K562 (cell line): ENCODE measurements around the gene CNOT2. TPM values are rescaled to one million over a fixed set of nuclear protein-coding genes. Genes with fewer than 3 reads are reported as not detected.
A peak's percentile ranks its signal among the peaks of the same experiment; 100 is the strongest.

Source experiments
- ATAC-seq: fragments of 200-7000 bp; cut with Tn5 transposase; 3 replicates; pipeline ENCODE4 v1.9.1; 2020; ENCODE audit warnings: moderate library complexity
- BruUV-seq: library from RNA; stranded (reverse); fragments of 400-500 nt; replicated peaks from 2 replicates; lab custom pipeline; 2021; lab: Mats Ljungman, UMichigan
- CTCF ChIA-PET: fragments of 300-600 bp; formaldehyde crosslinking; extraction: SDS; loops from one replicate; lab custom pipeline; 2021; ENCODE audit warnings: low intra/inter-chr PET ratio; lab: Yijun Ruan, JAX
- POLR2A ChIA-PET: fragments of 300-600, 350-650 bp; sonication (Branson Sonifier 250); formaldehyde crosslinking; extraction: SDS; loops from one replicate; lab custom pipeline; 2021; ENCODE audit warnings: antibody characterized with exemption, inconsistent platforms; lab: Yijun Ruan, JAX
- DNase-seq, 4 experiments: peaks; one replicate each; pipeline versions ENCODE4 v3.0.0 to v3.0.0-alpha.2; 2011 to 2018; ENCODE audit warnings: low spot score in 3 of 4, mixed read lengths in 3 of 4; ENCODE audit errors: extremely low read depth in 1 of 4
- FAIRE-seq: peaks from 2 replicates; lab custom pipeline; 2011; peaks lifted over from hg19 to GRCh38; lab: Jason Lieb, UNC
- H2AFZ ChIP-seq: 2 replicates; pipeline ENCODE4 v1.6.0; 2011; ENCODE audit warnings: low read depth, low read length, control low read depth, inconsistent platforms
- H3K27ac ChIP-seq: fragments of 200-600 bp; 3 replicates; pipeline ENCODE4 v1.8.0; 2011; ENCODE audit warnings: low read depth, mild to moderate bottlenecking, control low read depth, inconsistent platforms, low read length, moderate library complexity, mixed read lengths; ENCODE audit errors: extremely low read depth
- H3K27me3 ChIP-seq, 2 experiments: fragments of 300-600 bp in 1 of 2; 2 replicates in 1 of 2; 3 replicates in 1 of 2; pipeline versions ENCODE4 v1.6.0 to v1.8.0; 2011; ENCODE audit warnings: inconsistent platforms in 2 of 2, low read length in 2 of 2, mild to moderate bottlenecking in 1 of 2, mixed read lengths in 1 of 2, moderate library complexity in 1 of 2; ENCODE audit not compliant: control insufficient read depth in 2 of 2, insufficient read depth in 2 of 2
- H3K36me3 ChIP-seq: fragments of 300-600 bp; 3 replicates; pipeline ENCODE4 v1.8.0; 2011; ENCODE audit warnings: mild to moderate bottlenecking, low read length, inconsistent platforms; ENCODE audit not compliant: control insufficient read depth, insufficient read depth
- H3K4me1 ChIP-seq, 2 experiments: fragments of 200-600 bp in 1 of 2; replicated peaks in 1 of 2; 2 replicates in 1 of 2; 3 replicates in 1 of 2; pipeline versions ENCODE4 v1.5.1 to v1.8.0; 2011; ENCODE audit warnings: inconsistent platforms in 2 of 2, low read length in 2 of 2, mild to moderate bottlenecking in 1 of 2, mixed read lengths in 1 of 2, moderate library complexity in 1 of 2; ENCODE audit not compliant: control insufficient read depth in 2 of 2, insufficient read depth in 2 of 2
- H3K4me2 ChIP-seq: 2 replicates; pipeline ENCODE4 v1.6.1; 2011; ENCODE audit warnings: low read length, control low read depth, inconsistent platforms, mixed read lengths; ENCODE audit not compliant: insufficient read depth
- H3K4me3 ChIP-seq: fragments of 200-600 bp; sonication (generic), shearing (Covaris generic); 2 replicates; pipeline ENCODE4 v1.5.1; 2016; ENCODE audit warnings: control low read depth, inconsistent platforms
- H3K79me2 ChIP-seq: fragments of 200-600 bp; 3 replicates; pipeline ENCODE4 v1.8.0; 2011; ENCODE audit warnings: low read length, inconsistent platforms; ENCODE audit not compliant: control insufficient read depth, insufficient read depth
- H3K9ac ChIP-seq, 2 experiments: 2 replicates each; pipeline versions ENCODE4 v1.6.0 to v1.6.1; 2011; ENCODE audit warnings: low read depth in 2 of 2, low read length in 2 of 2, control low read depth in 1 of 2, inconsistent platforms in 1 of 2, mild to moderate bottlenecking in 1 of 2, mixed read lengths in 1 of 2; ENCODE audit not compliant: insufficient read depth in 1 of 2
- H3K9me1 ChIP-seq: one replicate; pipeline ENCODE4 v1.6.0; 2011; ENCODE audit warnings: inconsistent platforms, mild to moderate bottlenecking, low read length, moderate library complexity; ENCODE audit not compliant: control insufficient read depth, insufficient read depth
- H3K9me3 ChIP-seq: replicated peaks from 2 replicates; pipeline ENCODE4 v1.5.1; 2011; ENCODE audit warnings: low read depth, low read length, inconsistent platforms; ENCODE audit not compliant: control insufficient read depth, insufficient read depth
- H4K20me1 ChIP-seq: replicated peaks from 2 replicates; pipeline ENCODE4 v1.6.1; 2011; ENCODE audit warnings: low read length, inconsistent platforms, mixed read lengths; ENCODE audit not compliant: control insufficient read depth, insufficient read depth
- NR2C1 ChIP-seq, 2 experiments: fragments of 450-650 bp; IDR thresholded peaks; 2 replicates each; pipeline ENCODE4 v1.6.1; 2017; ENCODE audit warnings: mild to moderate bottlenecking in 2 of 2, antibody characterized with exemption in 1 of 2, inconsistent platforms in 1 of 2, missing compliant biosample characterization in 1 of 2, missing genetic modification characterization in 1 of 2
- POLR2H ChIP-seq: IDR thresholded peaks from 2 replicates; pipeline ENCODE4 v1.6.1; 2016; ENCODE audit warnings: missing genetic modification characterization, low read depth, mild to moderate bottlenecking, control low read depth, missing compliant biosample characterization, moderate library complexity
- TARDBP ChIP-seq: fragments of 450-650 bp; IDR thresholded peaks from 2 replicates; pipeline ENCODE4 v1.6.1; 2016
- WGBS: fragments of 100-300 bp; shearing (Covaris generic); methylation state at CpG from one replicate; pipeline ENCODE4 v1.1.6; 2016; ENCODE audit warnings: low coverage, mixed read lengths; ENCODE audit not compliant: insufficient coverage; ENCODE audit errors: missing lambda C conversion rate; 5-methylcytosine and 5-hydroxymethylcytosine counted together
- in situ Hi-C: fragments of 300-500 bp; cut with MboI; formaldehyde crosslinking; loops from 4 replicates; pipeline ENCODE4 v1.15.0; 2018; ENCODE audit warnings: inconsistent platforms, mixed read lengths
- intact Hi-C: fragments of 100-400 bp; cut with micrococcal nuclease; formaldehyde crosslinking; loops from 2 replicates; pipeline ENCODE4 v1.14.2; 2022
- polyA plus RNA-seq, 8 experiments: library from polyadenylated mRNA; depleted of rRNA in 4 of 8; stranded (reverse) in 5 of 8; unstranded in 3 of 8; fragments of >200 nt; fragmentation: Nextera tagmentation in 2 of 8; fragmentation: Illumina TruSeq in 1 of 8; extraction: Ambion mirVana in 2 of 8; extraction: Trizol in 1 of 8; gene quantifications; 2 replicates each; pipeline versions ENCODE4 v1.2.1 to v1.2.3, GENCODE V29; 2011 to 2014; ENCODE audit warnings: inconsistent platforms in 1 of 8, missing spikeins in 1 of 8
- total RNA-seq, 7 experiments: library from RNA; depleted of rRNA in 6 of 7; stranded (reverse); fragments of >200 nt in 6 of 7; fragmentation: Illumina TruSeq in 2 of 7; extraction: Trizol in 2 of 7; gene quantifications; 2 replicates each; pipeline versions ENCODE4 v1.2.1 to v1.2.3, GENCODE V29; 2011 to 2021; ENCODE audit warnings: low replicate concordance in 1 of 7
- TF ChIP-seq, protein P1 (sequence below): fragments of 450-650 bp; IDR thresholded peaks from 2 replicates; pipeline ENCODE4 v1.6.1; 2016
- TF ChIP-seq, protein P2 (sequence below): sonication (generic); IDR thresholded peaks from 2 replicates; pipeline ENCODE4 v1.6.1; 2016

The CNOT2 gene
- total and polyA plus RNA-seq, 9 of the 15 experiments (the other 6 are each of a cell fraction or from before 2014, with no cell fraction given) = 43.6 to 119 (median 84.4) TPM

DNA sequence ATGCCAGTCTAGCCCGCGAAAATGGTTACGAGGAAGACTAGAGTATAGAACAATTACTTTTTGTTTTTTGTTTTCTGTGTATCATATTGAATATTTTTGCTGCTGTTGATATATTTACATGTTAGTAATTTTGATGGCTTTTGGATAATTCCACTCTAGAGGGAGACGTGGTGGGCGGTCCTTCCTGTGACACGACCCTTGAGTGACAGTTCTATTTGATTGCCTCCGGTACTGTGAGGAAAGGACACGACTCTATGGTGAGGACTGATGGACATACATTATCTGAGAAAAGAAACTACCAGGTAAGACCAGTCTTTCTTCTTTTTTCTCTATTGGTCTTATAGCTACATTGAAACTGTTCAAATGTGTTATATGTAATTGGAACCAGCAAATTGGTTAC is 34.7 kb downstream of the CNOT2 start:
- ChIA-PET POLR2A (interaction anchor here (1.0 kb wide), 1 partner anchor 63 kb away, joined by 3 read pairs; no protein-coding TSS in a partner anchor), CTCF (no interaction called here)
- H3K9me1 ChIP-seq = no peaks in the 10 kb centered on the region
- H3K4me3 ChIP-seq = no peak overlapping the region
- intact Hi-C loops (no loop called here), in situ Hi-C loops (no loop called here)
- H4K20me1 ChIP-seq = no peaks in the 10 kb centered on the region
- H3K36me3 ChIP-seq = peaks cover 17% of the 10 kb centered on the region; the same call in 1 of the 3 replicates
- no TSS peak for BruUV-seq
- FAIRE-seq = no peak
- ATAC-seq = peak; percentile 71
- H3K79me2 ChIP-seq = peaks cover 86% of the 10 kb centered on the region
- H3K9me3 ChIP-seq = no peaks in the 10 kb centered on the region
- no peak overlapping the region for H2AFZ ChIP-seq
- no peaks in the 10 kb centered on the region for H3K27me3 ChIP-seq
- no peak overlapping the region for H3K9ac ChIP-seq
- peak in 3 of 4 experiments; percentile 13 to 32 (median 29) for DNase-seq
- WGBS = 81% methylated on average over 8 of the region's 8 CpGs
- H3K4me1 ChIP-seq = no peaks in the 10 kb centered on the region
- no peak overlapping the region for H3K27ac ChIP-seq
- peak; percentile 33; the same call in 1 of the 2 replicates for TF ChIP-seq NR2C1 (IDR thresholded peaks at IDR 0.05)
- no peak for TF ChIP-seq NR2C1 (tag; IDR thresholded peaks at IDR 0.05)
- TF ChIP-seq, protein P1, sequence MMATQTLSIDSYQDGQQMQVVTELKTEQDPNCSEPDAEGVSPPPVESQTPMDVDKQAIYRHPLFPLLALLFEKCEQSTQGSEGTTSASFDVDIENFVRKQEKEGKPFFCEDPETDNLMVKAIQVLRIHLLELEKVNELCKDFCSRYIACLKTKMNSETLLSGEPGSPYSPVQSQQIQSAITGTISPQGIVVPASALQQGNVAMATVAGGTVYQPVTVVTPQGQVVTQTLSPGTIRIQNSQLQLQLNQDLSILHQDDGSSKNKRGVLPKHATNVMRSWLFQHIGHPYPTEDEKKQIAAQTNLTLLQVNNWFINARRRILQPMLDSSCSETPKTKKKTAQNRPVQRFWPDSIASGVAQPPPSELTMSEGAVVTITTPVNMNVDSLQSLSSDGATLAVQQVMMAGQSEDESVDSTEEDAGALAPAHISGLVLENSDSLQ = peak; percentile 91
- TF ChIP-seq POLR2H = no peak
- TF ChIP-seq, all 486 proteins: peak for 2
- no peak overlapping the region for H3K4me2 ChIP-seq

DNA sequence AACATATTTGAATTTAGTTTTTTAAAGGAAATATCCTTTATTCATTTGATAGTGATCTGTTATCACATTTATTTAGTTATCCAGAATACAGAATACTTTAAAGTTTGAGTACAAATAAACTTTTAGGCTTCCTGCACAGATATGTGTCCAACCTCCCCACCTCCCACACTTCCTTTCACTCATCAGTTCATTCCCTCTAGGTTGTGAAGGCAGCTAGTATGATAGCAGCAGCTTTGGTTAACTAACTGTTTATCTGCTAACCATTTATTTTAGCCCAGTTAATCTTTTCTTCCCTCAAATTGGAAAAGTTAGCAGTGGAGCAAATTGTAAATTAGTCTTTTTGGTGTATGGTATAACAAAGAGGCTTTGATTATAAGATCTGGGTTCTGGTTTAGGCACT is 35.7 kb downstream of the CNOT2 start:
- Histone ChIP-seq H3K36me3 (peaks cover 16% of the 10 kb centered on the region; the same call in 1 of the 3 replicates), H4K20me1 (no peaks in the 10 kb centered on the region), H3K9ac (no peak overlapping the region), H3K27me3 (no peaks in the 10 kb centered on the region), H3K9me3 (no peaks in the 10 kb centered on the region), H3K4me3 (no peak overlapping the region)
- DNase-seq = no peak
- ATAC-seq = peak; percentile 51; the same call in 2 of the 3 replicates
- in situ Hi-C loops (no loop called here), intact Hi-C loops (no loop called here)
- no peak for FAIRE-seq
- CTCF ChIA-PET = no interaction called here
- TF ChIP-seq, protein P2, sequence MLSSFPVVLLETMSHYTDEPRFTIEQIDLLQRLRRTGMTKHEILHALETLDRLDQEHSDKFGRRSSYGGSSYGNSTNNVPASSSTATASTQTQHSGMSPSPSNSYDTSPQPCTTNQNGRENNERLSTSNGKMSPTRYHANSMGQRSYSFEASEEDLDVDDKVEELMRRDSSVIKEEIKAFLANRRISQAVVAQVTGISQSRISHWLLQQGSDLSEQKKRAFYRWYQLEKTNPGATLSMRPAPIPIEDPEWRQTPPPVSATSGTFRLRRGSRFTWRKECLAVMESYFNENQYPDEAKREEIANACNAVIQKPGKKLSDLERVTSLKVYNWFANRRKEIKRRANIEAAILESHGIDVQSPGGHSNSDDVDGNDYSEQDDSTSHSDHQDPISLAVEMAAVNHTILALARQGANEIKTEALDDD = peak; percentile 85
- no peak for TF ChIP-seq TARDBP
- TF ChIP-seq, all 486 proteins: peak for 1
- Histone ChIP-seq H3K79me2 (peaks cover 78% of the 10 kb centered on the region), H3K4me1 (no peaks in the 10 kb centered on the region), H3K27ac (no peak overlapping the region), H2AFZ (no peak overlapping the region), H3K9me1 (no peaks in the 10 kb centered on the region), H3K4me2 (no peak overlapping the region)
- no TSS peak for BruUV-seq
- POLR2A ChIA-PET = interaction anchor here (1.0 kb wide), 1 partner anchor 64 kb away, joined by 3 read pairs; no protein-coding TSS in a partner anchor
